GM21786 (cell line): Measurements from ENCODE around the gene SYNM.
"Not testable (repeated sequence)": the region's sequence is repeated elsewhere in the genome, so short reads cannot be mapped to it uniquely, and the experiment has no call there.

Experiments used
- ATAC-seq: cut with Tn5 transposase; IDR thresholded peaks from one replicate; pipeline ENCODE4 v1.9.1; 2021; ENCODE audit not compliant: unreplicated experiment

Gene SYNM

DNA sequence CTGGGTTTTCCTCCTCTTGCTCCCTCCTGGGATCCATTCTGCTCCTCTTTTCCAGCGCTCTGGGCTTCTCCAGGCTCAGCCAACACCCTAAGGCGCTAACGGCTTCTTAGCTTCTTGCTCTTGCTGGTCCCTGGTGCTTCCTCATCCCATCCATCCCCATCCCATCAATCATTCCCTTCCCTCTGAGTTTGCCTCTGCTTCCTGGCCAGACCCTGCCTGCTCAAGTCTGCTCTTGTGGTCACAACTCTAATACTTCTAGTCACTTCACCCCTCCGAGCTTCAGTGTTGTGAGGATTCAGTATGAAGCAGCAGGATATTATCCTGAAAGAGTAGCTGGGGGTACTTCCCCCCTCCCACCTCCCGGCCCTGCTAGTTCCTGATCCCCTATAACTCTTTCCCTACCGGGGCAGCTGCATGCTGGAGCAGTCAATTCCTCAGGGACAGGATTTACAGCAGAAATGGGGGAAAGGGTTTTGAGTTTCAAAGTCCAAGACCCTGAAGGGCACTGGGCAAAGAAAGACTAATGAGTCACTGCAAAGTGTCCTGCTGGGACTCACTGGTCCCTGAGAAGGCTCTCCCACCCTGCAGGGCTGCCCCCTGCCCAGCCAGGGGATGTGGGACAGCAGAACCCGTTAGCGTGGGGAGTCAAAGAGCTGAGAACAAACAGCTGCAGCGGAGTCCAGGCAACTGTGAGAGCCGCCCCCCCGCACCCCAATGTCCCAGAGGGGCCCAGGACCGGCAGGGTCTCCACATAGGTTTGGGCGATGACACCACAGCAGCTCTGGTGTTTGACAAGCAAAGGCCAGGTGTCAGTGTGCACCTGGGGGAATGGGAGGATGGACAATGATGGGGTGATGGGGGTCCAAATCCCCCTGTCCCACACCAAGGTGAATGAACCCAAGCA is 2.3 kb upstream of the SYNM start:
- ATAC-seq = no peak

DNA sequence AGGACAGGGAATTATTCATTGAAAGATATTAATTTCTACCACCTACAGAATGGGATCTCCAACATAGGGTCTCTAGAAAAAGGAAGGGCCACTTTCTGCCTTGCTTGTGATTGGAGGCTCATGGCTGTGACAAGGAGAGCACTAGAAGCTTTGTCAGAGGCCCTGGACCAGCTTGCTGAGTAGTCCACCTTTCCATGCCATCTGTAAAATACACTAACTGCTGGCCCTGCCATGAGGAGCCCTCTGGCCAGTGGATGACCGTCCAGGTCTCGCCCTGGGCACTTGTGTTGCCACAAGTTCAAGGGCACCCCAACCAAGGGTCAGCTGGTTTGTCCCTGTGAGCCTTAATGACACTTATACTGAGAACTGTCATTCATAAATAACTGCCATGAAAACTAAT is 1.6 kb upstream of the SYNM start:
- no peak for ATAC-seq

DNA sequence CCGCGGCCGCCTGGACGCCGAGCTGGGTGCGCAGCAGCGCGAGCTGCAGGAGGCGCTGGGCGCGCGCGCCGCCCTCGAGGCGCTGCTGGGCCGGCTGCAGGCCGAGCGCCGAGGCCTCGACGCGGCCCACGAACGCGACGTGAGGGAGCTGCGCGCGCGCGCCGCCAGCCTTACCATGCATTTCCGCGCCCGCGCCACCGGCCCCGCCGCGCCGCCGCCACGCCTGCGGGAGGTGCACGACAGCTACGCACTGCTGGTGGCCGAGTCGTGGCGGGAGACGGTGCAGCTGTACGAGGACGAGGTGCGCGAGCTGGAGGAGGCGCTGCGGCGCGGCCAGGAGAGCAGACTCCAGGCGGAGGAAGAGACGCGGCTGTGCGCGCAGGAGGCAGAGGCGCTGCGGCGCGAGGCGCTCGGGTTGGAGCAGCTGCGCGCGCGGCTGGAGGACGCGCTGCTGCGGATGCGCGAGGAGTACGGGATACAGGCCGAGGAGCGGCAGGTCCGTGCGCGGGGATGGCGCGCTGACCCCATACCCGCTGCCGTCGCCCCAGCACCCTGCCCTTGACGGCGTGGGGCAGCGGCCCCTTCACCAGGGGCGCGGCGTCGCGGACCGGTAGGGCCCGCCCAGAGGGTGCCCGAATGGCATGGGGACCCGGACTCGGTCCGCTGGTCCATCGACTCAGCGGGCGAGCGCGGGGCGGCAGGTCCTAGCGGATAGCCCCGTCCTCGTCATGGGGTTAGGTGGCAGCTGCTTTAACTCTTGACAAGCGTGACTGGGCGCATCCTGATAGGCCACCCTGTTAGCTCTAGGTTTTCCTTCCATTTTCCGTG is 848 bp downstream of the SYNM start:
- peak; percentile 42 for ATAC-seq

DNA sequence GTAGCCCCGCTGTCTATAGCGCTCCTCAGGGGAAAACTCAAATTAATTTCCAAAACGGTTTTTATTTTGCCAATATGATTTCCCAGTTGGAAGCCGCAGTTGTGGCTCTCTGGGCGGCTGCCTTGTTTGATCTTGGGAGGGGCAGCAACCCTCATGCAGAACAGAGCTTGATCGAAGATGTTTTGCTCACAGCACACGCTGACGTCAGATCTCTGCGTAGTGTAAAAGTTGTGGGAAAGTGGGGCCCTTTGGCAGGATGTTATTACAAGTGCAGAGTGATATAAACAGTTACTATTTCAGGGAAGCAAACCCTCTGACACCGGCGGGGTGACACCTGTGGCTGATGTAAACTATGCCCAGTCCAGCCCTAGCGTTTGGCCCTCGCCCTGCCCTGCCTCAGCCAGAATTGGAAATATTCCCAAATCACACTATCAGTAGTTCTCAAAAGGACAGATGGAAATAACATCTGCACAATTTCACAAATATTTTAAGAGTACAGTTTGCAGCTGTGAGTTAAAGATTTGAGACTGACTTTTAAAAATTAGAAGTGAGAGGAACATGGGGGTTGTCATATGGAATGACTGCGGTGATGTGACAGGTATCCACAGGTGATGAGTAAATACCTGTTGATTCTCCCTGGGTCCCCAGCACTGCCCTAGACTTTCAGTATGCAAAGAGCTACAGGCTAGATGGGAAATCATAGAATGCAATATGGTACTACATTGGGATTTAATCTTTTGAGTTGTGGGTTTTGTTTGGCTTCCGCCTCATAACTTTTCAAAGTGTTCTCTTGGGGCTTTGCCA is 1.7 kb downstream of the SYNM start:
- ATAC-seq = no peak

DNA sequence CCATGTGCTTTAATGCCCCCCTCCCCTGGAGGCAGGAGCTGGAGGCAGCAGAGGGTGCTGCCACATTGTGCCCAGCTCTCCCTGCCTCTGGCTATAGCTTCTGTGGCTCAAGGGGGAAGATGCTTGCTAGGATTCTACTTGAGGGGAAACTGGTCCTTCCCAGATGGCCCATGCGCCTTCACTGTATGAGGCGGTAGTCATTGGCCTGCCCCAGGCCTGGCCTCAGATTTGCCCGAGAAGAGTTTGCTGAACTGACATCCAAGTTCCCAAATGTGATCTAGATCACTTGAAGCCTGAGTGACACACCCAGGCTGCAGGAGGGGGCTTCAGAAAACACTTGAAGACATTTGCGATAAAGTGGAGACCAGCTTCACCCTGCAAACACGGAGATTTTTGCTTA is 4.1 kb downstream of the SYNM start:
- no peak for ATAC-seq

DNA sequence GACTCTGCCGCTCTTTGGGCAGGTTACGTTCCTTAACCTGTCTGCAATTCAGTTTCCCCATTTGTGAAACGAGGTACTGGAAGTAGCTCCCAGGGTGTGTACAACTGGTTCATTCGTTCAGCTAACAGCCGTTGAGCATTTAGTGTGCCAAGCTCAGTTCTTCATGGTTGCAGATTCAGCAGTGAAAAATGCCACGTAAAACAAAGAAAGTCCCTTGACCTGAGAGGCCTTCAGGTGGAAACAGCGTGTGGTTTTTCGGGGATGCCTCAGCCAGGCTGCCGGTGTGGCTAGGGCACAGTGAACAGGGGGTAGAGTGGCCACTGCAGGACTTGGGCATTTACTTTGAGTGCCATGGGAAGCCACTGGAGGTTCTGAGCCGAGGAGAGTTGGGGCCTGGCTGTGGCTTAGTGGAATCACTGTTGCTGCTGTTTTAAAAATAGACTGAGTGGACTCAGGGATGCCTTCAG is 4.7 kb downstream of the SYNM start:
- no peak for ATAC-seq

DNA sequence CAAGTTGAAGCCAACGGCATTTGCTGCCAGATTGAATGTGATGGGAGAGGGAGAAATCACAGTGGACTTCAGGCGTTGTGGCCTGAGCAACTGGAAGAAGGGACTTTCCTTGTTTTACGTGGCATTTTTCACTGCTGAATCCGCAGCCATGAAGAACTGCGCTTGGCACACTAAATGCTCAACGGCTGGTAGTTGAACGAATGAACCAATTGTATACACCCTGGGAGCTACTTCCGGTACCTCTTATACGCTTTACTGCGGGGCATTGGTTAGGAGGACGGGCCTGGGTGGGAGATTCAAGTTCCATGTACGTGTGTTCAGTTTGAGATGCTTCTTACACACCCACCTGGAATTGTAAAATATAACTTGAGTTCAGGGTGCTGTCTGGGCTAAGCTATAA is 5.2 kb downstream of the SYNM start:
- no peak for ATAC-seq

DNA sequence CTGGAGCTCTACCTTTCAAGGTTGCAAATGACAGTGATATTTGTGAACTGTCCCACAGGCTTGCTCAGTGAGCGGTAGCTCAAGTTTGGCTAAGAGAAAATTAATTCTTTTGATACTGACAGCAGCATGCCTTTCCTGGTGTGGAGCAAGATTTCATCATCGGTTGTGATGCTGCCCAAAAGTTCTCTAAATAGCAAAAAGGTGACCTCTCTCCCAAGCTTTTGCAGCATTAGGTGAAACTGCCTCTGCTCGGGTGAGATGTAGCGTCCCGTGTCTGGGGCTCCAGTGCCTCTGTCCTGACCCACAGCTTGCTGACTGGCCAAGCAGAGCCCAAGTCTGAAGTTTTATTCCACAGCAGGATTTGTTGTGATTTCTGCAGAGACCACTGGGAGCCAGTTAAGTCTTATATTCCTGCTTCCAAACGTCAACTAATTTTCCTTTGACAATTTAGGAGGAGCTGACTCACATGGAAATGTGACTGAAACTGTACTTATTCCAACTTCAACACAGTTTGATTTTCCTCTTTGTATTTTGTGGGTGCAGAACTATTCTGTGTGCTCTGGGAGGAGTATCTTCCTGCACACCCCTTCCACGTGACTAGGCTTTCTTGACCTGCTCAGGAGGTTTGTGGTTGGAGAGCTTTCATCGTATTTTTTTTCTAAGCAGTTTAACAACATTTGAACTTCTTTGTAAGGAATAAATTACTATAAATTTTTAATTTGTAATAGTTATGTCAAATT is 5.9 kb downstream of the SYNM start:
- no peak for ATAC-seq

DNA sequence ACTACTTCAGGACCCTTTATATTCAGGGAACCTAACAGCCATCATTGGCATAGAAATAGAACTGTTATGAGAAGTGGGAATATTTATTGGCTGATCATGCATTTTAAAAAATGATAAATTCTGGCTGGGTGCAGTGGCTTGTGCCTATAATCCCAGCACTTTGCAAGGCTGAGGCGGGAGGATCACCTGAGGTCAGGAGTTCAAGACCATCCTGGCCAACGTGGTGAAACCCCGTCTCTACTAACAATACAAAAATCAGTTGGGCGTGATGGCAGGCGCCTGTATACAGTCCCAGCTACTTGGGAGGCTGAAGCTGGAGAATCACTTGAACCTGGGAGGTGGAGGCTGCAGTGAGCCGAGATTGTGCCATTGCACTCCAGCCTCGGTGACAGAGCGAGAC is 6.8 kb downstream of the SYNM start:
- ATAC-seq = not testable (repeated sequence)

DNA sequence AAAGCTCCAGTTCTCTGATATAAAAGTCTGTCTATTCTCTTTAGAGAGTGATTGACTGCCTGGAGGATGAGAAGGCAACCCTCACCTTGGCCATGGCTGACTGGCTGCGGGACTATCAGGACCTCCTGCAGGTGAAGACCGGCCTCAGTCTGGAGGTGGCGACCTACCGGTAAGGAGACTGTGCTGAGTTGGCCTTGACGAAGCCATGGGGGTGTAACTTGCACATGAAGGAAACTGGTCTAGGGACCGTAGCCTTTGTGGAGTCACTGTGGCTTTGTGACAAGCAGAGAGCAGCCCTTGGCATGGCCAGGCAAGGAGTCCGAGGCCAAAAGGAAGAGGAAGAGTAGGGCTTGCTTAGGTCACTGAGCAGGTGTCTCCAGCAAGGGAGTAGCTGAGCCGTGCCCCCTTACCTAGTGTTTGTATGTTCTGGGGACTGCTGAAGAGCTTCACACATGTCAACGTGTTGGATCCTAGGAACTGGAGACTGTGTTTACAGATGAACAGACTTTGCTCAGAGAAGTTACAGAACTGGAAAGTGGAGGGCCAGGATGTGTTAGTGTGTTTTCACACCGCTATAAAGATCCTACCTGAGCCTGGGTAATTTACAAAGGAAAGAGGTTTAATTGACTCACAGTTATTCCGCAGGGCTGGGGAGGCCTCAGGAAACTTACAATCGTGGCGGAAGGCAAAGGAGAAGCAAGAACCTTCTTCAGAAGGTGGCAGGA is 8.8 kb downstream of the SYNM start:
- no peak for ATAC-seq

DNA sequence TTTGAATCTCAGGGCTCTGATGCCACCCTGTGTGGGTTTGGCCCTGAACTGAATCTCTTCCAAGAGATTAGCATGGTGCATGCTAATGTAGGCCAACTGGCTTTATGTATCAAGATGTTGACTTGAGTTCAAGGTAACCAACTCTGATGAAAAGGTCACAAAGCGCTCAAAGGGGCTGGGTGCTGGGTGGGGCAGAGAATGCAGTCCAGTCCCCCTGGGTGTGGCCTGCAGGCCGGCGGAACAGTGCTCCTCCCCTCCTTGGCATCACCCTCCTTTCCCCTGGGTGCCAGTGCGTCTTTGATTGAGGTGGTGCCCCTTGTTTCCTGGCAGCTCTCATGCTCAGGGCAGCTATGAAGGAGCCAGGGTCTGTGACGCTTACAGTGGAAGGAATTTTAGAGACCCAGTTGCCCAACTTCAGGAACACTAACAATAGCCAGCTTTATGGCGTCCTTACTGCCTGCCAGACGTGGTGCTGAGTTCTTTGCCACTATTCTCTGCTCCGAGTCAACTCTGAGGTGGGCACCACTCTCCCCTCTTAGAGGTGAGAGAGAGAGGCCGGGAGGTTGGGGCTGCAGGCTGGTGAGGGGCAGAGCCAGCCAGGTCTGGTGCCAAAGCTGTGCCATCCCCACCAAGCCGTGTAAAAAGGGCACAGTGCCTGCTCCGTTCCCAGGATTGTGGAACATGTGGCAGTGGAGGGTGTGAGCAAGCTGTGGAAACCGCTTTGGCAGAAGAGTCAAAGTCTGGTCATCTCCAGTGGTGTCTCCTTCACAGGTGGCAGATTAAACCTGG is 9.8 kb downstream of the SYNM start:
- ATAC-seq = no peak

DNA sequence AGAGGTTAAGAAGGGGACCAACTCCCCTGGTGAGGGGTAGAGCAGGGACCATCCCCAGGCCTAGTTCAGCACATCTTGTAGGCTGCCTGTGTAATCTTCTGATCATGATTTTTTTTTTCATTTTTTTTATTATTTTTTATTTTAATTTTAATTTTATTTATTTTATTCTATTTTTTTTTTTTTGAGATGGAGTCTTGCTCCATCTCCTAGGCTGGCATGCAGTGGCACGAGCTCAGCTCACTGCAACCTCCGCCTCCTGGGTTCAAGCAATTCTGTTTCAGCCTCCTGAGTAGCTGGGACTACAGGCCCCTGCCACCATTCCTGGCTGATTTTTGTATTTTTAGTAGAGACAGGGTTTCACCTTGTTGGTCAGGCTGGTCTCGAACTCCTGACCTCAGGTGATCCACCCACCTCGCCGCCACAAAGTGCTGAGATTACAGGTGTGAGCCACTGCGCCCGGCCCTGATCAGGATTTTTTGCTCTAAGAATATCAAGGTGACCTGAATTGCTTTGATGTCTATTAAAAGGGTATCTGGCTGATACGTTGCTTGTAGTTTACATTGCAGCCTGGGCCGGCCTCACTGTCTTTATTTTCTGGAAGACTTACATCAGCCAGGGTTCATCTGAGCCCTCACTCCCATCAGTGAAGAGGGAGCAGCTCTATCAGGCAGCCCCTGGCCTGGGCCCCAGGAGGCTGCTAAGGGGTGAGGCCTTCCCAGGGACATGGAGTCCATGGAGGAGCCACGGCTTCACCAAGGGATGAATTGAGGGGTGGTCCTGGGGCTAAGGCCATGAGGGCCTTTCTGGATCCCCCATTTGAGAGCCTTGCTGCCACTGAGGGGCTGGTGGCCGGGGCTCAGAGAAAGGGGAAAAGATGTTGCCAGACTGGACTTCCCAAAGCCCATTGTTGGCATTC is 10.7 kb downstream of the SYNM start:
- no peak for ATAC-seq

DNA sequence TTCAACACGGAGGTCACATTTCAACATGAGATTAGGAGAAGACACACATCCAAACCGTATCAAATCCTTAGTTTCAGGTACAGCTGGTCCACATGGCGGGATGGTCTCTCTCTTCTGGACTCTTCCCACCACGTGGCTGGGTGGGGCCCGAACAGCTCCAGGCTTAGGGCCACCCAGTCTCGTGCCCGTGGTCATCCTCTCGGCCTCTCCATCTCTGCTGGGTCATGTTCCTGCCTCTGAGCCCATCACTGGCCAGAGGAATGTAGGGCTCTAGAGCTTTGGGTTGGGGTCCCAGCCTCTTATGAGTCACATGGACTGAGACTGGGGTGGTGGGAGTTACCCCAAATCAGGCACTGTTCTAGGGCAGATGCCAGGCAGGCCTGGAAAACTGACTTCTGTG is 12.2 kb downstream of the SYNM start:
- ATAC-seq = no peak

DNA sequence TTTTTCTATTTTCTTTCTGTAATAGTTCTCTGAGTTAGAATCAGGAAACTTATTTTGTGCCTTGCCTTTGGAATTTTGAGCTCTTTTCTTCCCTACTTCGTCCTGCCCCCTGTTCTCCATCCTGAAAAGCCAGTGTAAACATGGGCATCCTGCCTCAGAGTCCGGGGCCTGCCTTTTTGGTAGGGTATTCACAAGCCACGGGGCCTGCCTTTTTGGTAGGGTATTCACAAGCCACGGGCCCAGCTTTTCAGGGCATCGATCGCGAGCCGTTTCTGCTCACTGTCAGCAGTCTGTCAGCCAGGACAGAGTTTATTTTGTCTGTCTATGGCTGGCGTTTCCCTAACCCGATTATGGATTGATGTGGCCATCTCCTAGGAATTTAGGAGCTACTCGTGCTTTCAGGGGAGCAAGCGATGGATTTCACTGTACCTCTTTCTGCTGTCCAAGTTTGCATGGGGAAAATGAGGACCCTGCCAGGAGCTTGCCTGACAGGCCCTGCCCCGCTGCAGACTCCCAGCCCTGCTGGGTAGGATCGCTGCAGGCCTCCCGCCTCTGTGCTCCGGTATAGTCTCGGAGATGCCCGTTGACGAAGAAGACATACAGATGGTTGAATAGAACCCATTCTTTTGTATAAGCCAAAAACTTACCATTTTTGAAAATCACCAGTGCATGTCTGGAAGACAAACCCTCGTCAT is 12.8 kb downstream of the SYNM start:
- ATAC-seq = no peak

DNA sequence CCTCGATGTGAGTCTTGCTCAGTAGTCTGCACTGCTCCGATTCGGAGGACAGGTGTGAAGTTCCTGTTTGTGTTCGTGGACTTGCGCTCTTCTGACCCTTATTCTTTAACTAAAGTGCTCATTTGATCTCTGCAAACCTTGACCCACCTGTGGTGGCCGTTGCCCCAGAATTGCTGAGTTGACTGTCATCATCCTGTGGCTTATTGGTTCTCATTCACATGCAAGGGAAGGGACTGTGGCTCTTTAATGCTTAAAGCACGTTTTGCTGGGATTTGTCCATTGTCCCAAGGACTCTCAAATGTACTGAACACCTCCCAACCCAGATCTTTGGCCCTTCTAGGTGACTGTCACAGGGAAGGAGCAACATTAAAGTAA is 13.4 kb downstream of the SYNM start:
- ATAC-seq = no peak

DNA sequence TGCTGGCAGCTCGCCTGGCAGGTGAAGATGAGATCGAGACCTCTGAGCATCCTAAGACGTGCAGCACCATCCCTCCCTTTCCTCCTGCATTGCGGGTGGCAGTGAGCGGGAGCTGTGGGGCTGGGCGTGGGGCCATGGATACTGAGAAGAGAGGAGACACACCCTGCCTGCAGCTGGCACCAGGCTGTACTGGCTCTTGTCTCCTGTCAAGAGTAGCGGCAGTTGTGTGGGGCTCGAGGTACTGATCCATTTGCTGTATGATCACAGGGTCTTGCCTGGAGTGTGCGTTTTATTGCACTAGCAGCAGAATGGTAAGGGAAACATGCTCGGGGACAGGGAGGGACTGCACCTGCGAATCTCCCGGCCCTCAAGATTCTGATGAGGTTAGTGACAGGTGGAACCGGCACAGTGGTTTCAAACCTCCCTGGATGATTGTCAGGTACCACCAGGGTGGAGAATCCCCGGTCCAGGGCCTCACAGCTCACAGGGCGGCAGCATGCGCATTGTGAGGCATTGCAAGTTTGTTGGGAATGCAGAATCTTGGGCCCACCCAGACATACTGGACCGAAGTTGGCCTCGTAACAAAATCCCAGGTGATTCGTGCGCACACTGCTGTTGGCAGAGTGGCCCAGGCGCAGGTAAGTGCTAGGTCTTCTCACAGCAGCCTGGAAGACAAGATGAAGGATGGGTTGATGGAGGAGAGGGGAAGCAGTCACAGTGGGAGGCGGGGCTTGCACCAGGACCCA is 14.1 kb downstream of the SYNM start:
- ATAC-seq = no peak
